HepG2 (cell line): Measurements from ENCODE around the gene WNT3A. TPM values are rescaled to one million over a fixed set of nuclear protein-coding genes. Genes with fewer than 3 reads are reported as not detected.

Experiments
- ATAD3A ChIP-seq: sonication (generic); formaldehyde crosslinking; IDR thresholded peaks from 2 replicates; pipeline ENCODE4 v1.4.0; 2020; ENCODE audit warnings: missing genetic modification reagents
- CBX1 ChIP-seq: IDR thresholded peaks from one replicate; pipeline ENCODE4 v1.6.1; 2016; ENCODE audit warnings: antibody characterized with exemption, low read depth
- DR1 ChIP-seq: sonication (generic); formaldehyde crosslinking; IDR thresholded peaks from 2 replicates; pipeline ENCODE4 v1.8.0; 2021; ENCODE audit warnings: mild to moderate bottlenecking, missing genetic modification reagents, inconsistent platforms
- MAFK ChIP-seq, 2 experiments: IDR thresholded peaks in 1 of 2; conservative IDR thresholded peaks in 1 of 2; 2 replicates each; pipeline ENCODE4 v1.6.1; 2011; ENCODE audit warnings: improper control_type of control experiment in 2 of 2, low read length in 2 of 2
- POLR2G ChIP-seq: fragments of 200-400 bp; formaldehyde crosslinking; IDR thresholded peaks from 2 replicates; pipeline ENCODE4 v1.6.1; 2018; ENCODE audit warnings: mild to moderate bottlenecking, low read depth, low read length, moderate library complexity
- PRPF4 ChIP-seq: fragments of 200-400 bp; formaldehyde crosslinking; IDR thresholded peaks from 2 replicates; pipeline ENCODE4 v1.6.1; 2016; ENCODE audit warnings: low read length, low read depth; ENCODE audit not compliant: poor library complexity, severe bottlenecking
- SCMH1 ChIP-seq: sonication (generic); formaldehyde crosslinking; IDR thresholded peaks from 2 replicates; pipeline ENCODE4 v1.9.0; 2021; ENCODE audit warnings: missing genetic modification reagents, mild to moderate bottlenecking, borderline replicate concordance
- SP2 ChIP-seq: sonication (generic); formaldehyde crosslinking; IDR thresholded peaks from 2 replicates; pipeline ENCODE4 v1.5.1; 2020; ENCODE audit warnings: mild to moderate bottlenecking, missing genetic modification reagents
- TEAD3 ChIP-seq: optimal IDR thresholded peaks from 2 replicates; pipeline ENCODE3; 2016; ENCODE audit warnings: borderline replicate concordance
- ZNF652 ChIP-seq: IDR thresholded peaks from 2 replicates; pipeline ENCODE4 v1.6.1; 2016; ENCODE audit warnings: low read depth, borderline replicate concordance
- polyA plus RNA-seq, 8 experiments: library from polyadenylated mRNA; depleted of rRNA in 3 of 8; stranded (reverse) in 7 of 8; unstranded in 1 of 8; fragments of >200 nt; fragmentation: Illumina TruSeq in 4 of 8; extraction: Trizol in 4 of 8; gene quantifications; 2 replicates each; pipeline versions ENCODE4 v1.2.1 to v1.2.3, GENCODE V29; 2011 to 2016; ENCODE audit warnings: low read depth in 4 of 8, missing spikeins in 1 of 8, mixed read lengths in 1 of 8; ENCODE audit not compliant: insufficient read depth in 1 of 8
- total RNA-seq, 5 experiments: library from RNA; depleted of rRNA; stranded (reverse); fragments of >200 nt; fragmentation: Illumina TruSeq; extraction: Trizol; gene quantifications; 2 replicates each; pipeline ENCODE4 v1.2.3, GENCODE V29; 2016; ENCODE audit warnings: low read depth in 1 of 5
- TF ChIP-seq, protein P1 (sequence below): sonication (generic); formaldehyde crosslinking; IDR thresholded peaks from 2 replicates; pipeline ENCODE4 v1.5.0; 2020; ENCODE audit warnings: mild to moderate bottlenecking, missing genetic modification reagents, borderline replicate concordance
- TF ChIP-seq, protein P2 (sequence below): sonication (generic); formaldehyde crosslinking; IDR thresholded peaks from 2 replicates; pipeline ENCODE4 v1.5.1; 2020; ENCODE audit warnings: missing genetic modification reagents, mild to moderate bottlenecking, borderline replicate concordance
- TF ChIP-seq, protein P3 (sequence below): IDR thresholded peaks from 2 replicates; pipeline ENCODE4 v1.6.1; 2012; ENCODE audit warnings: low read length, improper control_type of control experiment
- TF ChIP-seq, protein P4 (sequence below): sonication (generic); formaldehyde crosslinking; IDR thresholded peaks from 2 replicates; pipeline ENCODE4 v1.9.0; 2022; ENCODE audit warnings: low read depth, missing genetic modification reagents
- TF ChIP-seq, protein P5 (sequence below): sonication (generic); formaldehyde crosslinking; conservative IDR thresholded peaks from 2 replicates; pipeline ENCODE4 v1.5.0; 2020; ENCODE audit warnings: missing genetic modification reagents

Gene WNT3A
- total and polyA plus RNA-seq, 2 of the 13 experiments (the other 11 are each of a cell fraction or from before 2014, with no cell fraction given) = not detected

DNA sequence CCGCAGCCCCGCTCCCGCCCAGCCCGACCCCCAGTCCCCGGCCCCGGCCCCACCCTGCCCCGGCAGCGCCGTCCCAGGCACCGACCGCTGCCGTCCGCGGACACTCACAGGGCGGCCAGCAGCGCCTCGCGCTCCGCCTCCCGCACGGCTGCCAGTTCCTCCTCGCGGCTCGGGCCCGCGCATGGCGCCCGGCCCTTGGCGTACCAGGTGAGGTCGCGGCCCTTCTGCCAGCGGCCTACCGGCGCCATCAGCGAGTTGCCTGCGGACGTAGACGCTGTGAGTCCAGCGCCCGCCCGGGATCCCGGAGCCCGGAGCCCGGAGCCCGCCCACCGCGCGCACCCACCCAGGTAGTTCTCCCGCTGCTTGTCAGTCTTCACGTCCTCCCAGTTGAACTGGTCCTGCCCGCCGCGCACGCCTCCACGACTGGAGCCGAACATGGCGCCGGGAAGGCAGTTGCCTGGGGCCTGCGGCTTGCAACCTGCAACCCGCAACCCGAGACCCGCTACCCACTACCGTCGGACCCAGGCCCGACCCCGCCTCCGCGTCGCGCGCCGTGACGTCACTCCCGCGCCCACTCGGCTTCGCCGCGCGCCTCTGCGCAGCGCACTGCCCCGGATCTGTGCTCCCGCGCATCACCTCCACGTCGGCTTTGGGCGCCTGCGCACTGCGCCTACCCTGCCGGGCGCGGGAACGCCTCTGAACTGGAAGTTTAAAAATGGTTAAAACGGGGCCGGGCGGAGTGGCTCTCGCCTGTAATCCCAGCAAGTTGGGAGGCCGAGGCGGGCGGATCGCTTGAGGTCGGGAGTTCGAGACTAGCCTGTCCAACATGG, 96.2 kb downstream of the WNT3A start, which contains the start of gene C1orf35 (continued):
- TF ChIP-seq, protein P1, sequence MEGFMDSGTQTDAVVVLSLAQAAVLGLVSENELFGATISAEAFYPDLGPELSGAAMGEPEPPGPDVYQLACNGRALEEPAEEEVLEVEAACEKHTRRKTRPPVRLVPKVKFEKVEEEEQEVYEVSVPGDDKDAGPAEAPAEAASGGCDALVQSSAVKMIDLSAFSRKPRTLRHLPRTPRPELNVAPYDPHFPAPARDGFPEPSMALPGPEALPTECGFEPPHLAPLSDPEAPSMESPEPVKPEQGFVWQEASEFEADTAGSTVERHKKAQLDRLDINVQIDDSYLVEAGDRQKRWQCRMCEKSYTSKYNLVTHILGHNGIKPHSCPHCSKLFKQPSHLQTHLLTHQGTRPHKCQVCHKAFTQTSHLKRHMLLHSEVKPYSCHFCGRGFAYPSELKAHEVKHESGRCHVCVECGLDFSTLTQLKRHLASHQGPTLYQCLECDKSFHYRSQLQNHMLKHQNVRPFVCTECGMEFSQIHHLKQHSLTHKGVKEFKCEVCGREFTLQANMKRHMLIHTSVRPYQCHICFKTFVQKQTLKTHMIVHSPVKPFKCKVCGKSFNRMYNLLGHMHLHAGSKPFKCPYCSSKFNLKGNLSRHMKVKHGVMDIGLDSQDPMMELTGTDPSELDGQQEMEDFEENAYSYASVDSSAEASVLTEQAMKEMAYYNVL (CRISPR knock-in tag) = 0 out of 2 replicates have a peak, but pooled peaks have one; percentile 19
- TF ChIP-seq ATAD3A (no peak), MAFK (conservative IDR thresholded peaks at IDR 0.05 in 1 of 2, IDR thresholded peaks at IDR 0.05 in 1 of 2; ENCODE audit: low read length in 2 of 2) (no peak), CBX1 (peak; percentile 65), ZNF652 (CRISPR knock-in tag) (peak; percentile 67; the same call in 1 of the 2 replicates), SCMH1 (CRISPR knock-in tag) (no peak), POLR2G (peak; percentile 63), DR1 (CRISPR knock-in tag) (peak; percentile 66), SP2 (CRISPR knock-in tag) (no peak), PRPF4 (no peak), TEAD3 (no peak)
- TF ChIP-seq, protein P2, sequence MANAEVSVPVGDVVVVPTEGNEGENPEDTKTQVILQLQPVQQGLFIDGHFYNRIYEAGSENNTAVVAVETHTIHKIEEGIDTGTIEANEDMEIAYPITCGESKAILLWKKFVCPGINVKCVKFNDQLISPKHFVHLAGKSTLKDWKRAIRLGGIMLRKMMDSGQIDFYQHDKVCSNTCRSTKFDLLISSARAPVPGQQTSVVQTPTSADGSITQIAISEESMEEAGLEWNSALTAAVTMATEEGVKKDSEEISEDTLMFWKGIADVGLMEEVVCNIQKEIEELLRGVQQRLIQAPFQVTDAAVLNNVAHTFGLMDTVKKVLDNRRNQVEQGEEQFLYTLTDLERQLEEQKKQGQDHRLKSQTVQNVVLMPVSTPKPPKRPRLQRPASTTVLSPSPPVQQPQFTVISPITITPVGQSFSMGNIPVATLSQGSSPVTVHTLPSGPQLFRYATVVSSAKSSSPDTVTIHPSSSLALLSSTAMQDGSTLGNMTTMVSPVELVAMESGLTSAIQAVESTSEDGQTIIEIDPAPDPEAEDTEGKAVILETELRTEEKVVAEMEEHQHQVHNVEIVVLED (CRISPR knock-in tag) = peak; percentile 97
- TF ChIP-seq, protein P3, sequence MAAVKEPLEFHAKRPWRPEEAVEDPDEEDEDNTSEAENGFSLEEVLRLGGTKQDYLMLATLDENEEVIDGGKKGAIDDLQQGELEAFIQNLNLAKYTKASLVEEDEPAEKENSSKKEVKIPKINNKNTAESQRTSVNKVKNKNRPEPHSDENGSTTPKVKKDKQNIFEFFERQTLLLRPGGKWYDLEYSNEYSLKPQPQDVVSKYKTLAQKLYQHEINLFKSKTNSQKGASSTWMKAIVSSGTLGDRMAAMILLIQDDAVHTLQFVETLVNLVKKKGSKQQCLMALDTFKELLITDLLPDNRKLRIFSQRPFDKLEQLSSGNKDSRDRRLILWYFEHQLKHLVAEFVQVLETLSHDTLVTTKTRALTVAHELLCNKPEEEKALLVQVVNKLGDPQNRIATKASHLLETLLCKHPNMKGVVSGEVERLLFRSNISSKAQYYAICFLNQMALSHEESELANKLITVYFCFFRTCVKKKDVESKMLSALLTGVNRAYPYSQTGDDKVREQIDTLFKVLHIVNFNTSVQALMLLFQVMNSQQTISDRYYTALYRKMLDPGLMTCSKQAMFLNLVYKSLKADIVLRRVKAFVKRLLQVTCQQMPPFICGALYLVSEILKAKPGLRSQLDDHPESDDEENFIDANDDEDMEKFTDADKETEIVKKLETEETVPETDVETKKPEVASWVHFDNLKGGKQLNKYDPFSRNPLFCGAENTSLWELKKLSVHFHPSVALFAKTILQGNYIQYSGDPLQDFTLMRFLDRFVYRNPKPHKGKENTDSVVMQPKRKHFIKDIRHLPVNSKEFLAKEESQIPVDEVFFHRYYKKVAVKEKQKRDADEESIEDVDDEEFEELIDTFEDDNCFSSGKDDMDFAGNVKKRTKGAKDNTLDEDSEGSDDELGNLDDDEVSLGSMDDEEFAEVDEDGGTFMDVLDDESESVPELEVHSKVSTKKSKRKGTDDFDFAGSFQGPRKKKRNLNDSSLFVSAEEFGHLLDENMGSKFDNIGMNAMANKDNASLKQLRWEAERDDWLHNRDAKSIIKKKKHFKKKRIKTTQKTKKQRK = no peak
- TF ChIP-seq, protein P4, sequence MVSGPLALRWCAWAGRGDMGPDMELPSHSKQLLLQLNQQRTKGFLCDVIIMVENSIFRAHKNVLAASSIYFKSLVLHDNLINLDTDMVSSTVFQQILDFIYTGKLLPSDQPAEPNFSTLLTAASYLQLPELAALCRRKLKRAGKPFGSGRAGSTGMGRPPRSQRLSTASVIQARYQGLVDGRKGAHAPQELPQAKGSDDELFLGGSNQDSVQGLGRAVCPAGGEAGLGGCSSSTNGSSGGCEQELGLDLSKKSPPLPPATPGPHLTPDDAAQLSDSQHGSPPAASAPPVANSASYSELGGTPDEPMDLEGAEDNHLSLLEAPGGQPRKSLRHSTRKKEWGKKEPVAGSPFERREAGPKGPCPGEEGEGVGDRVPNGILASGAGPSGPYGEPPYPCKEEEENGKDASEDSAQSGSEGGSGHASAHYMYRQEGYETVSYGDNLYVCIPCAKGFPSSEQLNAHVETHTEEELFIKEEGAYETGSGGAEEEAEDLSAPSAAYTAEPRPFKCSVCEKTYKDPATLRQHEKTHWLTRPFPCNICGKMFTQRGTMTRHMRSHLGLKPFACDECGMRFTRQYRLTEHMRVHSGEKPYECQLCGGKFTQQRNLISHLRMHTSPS = no peak
- TF ChIP-seq, protein P5, sequence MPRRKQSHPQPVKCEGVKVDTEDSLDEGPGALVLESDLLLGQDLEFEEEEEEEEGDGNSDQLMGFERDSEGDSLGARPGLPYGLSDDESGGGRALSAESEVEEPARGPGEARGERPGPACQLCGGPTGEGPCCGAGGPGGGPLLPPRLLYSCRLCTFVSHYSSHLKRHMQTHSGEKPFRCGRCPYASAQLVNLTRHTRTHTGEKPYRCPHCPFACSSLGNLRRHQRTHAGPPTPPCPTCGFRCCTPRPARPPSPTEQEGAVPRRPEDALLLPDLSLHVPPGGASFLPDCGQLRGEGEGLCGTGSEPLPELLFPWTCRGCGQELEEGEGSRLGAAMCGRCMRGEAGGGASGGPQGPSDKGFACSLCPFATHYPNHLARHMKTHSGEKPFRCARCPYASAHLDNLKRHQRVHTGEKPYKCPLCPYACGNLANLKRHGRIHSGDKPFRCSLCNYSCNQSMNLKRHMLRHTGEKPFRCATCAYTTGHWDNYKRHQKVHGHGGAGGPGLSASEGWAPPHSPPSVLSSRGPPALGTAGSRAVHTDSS (CRISPR knock-in tag) = 0 out of 2 replicates have a peak, but pooled peaks have one; percentile 37
